Measurements from ENCODE around the gene P2RY13. TPM values are rescaled to one million over a fixed set of nuclear protein-coding genes. Genes with fewer than 3 reads are reported as not detected.
A peak's percentile ranks its signal among the peaks of the same experiment; 100 is the strongest.

Gene P2RY13
- total and polyA plus RNA-seq, 2 of the 4 experiments (the other 2 are of a cell fraction): not detected

- H3K36me3 ChIP-seq (ENCODE audit: control insufficient read depth, insufficient read depth, low read length): no peaks in the 10 kb centered on the region
- no peak overlapping the region for H4K5ac ChIP-seq (ENCODE audit: low read depth, low read length)
- in situ Hi-C loops (cut with MboI; ENCODE audit: low sequenced_read_pairs): no loop called here
- H4K8ac ChIP-seq (ENCODE audit: low read depth in 2 of 2, low read length in 2 of 2): peak overlapping the region in 1 of 2 experiments; percentile 26; a peak in 1 of 4 replicates
- no peak overlapping the region for H3K56ac ChIP-seq (ENCODE audit: extremely low read depth, insufficient read depth, low read length)
- H3K27ac ChIP-seq (ENCODE audit: insufficient read depth, low read length): no peak overlapping the region
- no peaks in the 10 kb centered on the region for H3K79me1 ChIP-seq (ENCODE audit: low read depth in 1 of 2, low read length in 2 of 2)
- H3K9me1 ChIP-seq (ENCODE audit: insufficient read depth, low read length): no peaks in the 10 kb centered on the region
- no peaks in the 10 kb centered on the region for H3K9me3 ChIP-seq (ENCODE audit: control insufficient read depth, insufficient read depth, low read length)
- DNase-seq (peak; percentile 17), ATAC-seq (ENCODE audit: low read depth) (peak; percentile 32)
- no peak overlapping the region for H2AK9ac ChIP-seq (replicated peaks; ENCODE audit: low read depth, low read length, poor library complexity)
- intact Hi-C loops (cut with micrococcal nuclease): no loop called here
- H2AFZ ChIP-seq (replicated peaks; ENCODE audit: low read length, poor library complexity): no peak overlapping the region
- dilution Hi-C loops (cut with HindIII; ENCODE audit: low sequenced_read_pairs, unreplicated experiment): no loop called here
- no TSS peak for BruUV-seq (replicated peaks)
- no peak overlapping the region for H2BK120ac ChIP-seq (ENCODE audit: low read depth, low read length)
- H2BK15ac ChIP-seq (ENCODE audit: low read depth, low read length): no peak overlapping the region; the same call in 2 of the 3 replicates
- no peak overlapping the region; the same call in 1 of the 2 replicates for H3K14ac ChIP-seq (replicated peaks; ENCODE audit: low read depth, low read length)
- no peak overlapping the region for H3K18ac ChIP-seq (ENCODE audit: low read depth, low read length)
- no peak overlapping the region for H2BK20ac ChIP-seq (ENCODE audit: low read depth, low read length)
- no peak overlapping the region for H3K23ac ChIP-seq (ENCODE audit: low read depth, low read length)
- H3K27me3 ChIP-seq (ENCODE audit: control insufficient read depth, insufficient read depth, low read length): no peaks in the 10 kb centered on the region
- no peak overlapping the region; the same call in 1 of the 2 replicates for H3K4me2 ChIP-seq (ENCODE audit: low read depth, low read length)
- no peak overlapping the region for H3K4me3 ChIP-seq (ENCODE audit: insufficient read depth, low read depth, low read length)
- CTCF ChIA-PET: no interaction called here
- TF ChIP-seq MAFK (IDR thresholded peaks at IDR 0.05; ENCODE audit: low read depth, low read length): no peak
- POLR2A ChIA-PET (ENCODE audit: unreplicated experiment): no interaction called here
- no peaks in the 10 kb centered on the region for H4K20me1 ChIP-seq (ENCODE audit: insufficient read depth, low read length)
- H2AK5ac ChIP-seq (ENCODE audit: low read depth, low read length): no peak overlapping the region
- H4K91ac ChIP-seq (ENCODE audit: insufficient read depth, low read depth, low read length): peak overlapping the region; percentile 43; the same call in 1 of the 2 replicates
- H3K9ac ChIP-seq (ENCODE audit: low read depth, low read length): no peak overlapping the region
- peaks cover 4% of the 10 kb centered on the region; the same call in 1 of the 2 replicates for H3K4me1 ChIP-seq (ENCODE audit: control insufficient read depth, insufficient read depth, low read length)
- H2BK5ac ChIP-seq (ENCODE audit: low read depth, low read length, poor library complexity, severe bottlenecking): no peak overlapping the region
- no peak overlapping the region for H3K4ac ChIP-seq (ENCODE audit: low read depth, low read length)
These were observed 42.2 kb upstream of the P2RY13 start for GRCh38 chr3:151371526-151371925.

Data from IMR-90 (cell line).